ENCODE data around the gene DEXI. TPM values are rescaled to one million over a fixed set of nuclear protein-coding genes. Genes with fewer than 3 reads are reported as not detected.
A peak's percentile ranks its signal among the peaks of the same experiment; 100 is the strongest.

The DEXI gene
- total and polyA plus RNA-seq, 2 of the 4 experiments (the other 2 are of a cell fraction) = 43.7 to 63.6 TPM

- ChIA-PET CTCF (interaction anchor here (0.7 to 1.3 kb wide), 7 partner anchors 125 to 748 kb away, joined by 3 to 5 read pairs (median 4); partner anchors contain the start of gene SOCS1), POLR2A (ENCODE audit: unreplicated experiment) (interaction anchor here (0.5 kb wide), 1 partner anchor 282 kb away, joined by 4 read pairs; no protein-coding TSS in a partner anchor)
- Histone ChIP-seq H2BK20ac (ENCODE audit: low read depth, low read length) (peak overlapping the region; percentile 59; the same call in 1 of the 2 replicates), H3K27me3 (ENCODE audit: control insufficient read depth, insufficient read depth, low read length) (no peaks in the 10 kb centered on the region), H3K9me1 (ENCODE audit: insufficient read depth, low read length) (peaks cover 6% of the 10 kb centered on the region; the same call in 1 of the 2 replicates), H2BK120ac (ENCODE audit: low read depth, low read length) (peak overlapping the region; percentile 91), H3K18ac (ENCODE audit: low read depth, low read length) (peak overlapping the region; percentile 52), H2AK5ac (ENCODE audit: low read depth, low read length) (peak overlapping the region; percentile 85; the same call in 1 of the 2 replicates), H2BK5ac (ENCODE audit: low read depth, low read length, poor library complexity, severe bottlenecking) (peak overlapping the region; percentile 70), H4K8ac (ENCODE audit: low read depth in 2 of 2, low read length in 2 of 2) (peak overlapping the region in 1 of 2 experiments; percentile 81; a peak in 2 of 4 replicates), H3K9me3 (ENCODE audit: control insufficient read depth, insufficient read depth, low read length) (no peaks in the 10 kb centered on the region), H3K4me1 (ENCODE audit: control insufficient read depth, insufficient read depth, low read length) (peaks cover 17% of the 10 kb centered on the region), H2BK15ac (ENCODE audit: low read depth, low read length) (peak overlapping the region; percentile 40; the same call in 1 of the 3 replicates), H3K4me3 (ENCODE audit: insufficient read depth, low read depth, low read length) (no peak overlapping the region), H3K79me1 (ENCODE audit: low read depth in 1 of 2, low read length in 2 of 2) (peaks cover 3 to 29% of the 10 kb centered on the region in 2 experiments; a peak in 2 of 4 replicates), H3K56ac (ENCODE audit: extremely low read depth, insufficient read depth, low read length) (peak overlapping the region; percentile 1; the same call in 1 of the 2 replicates), H3K9ac (ENCODE audit: low read depth, low read length) (peak overlapping the region; percentile 36), H3K4me2 (ENCODE audit: low read depth, low read length) (no peak overlapping the region; the same call in 1 of the 2 replicates), H3K23ac (ENCODE audit: low read depth, low read length) (no peak overlapping the region), H3K36me3 (ENCODE audit: control insufficient read depth, insufficient read depth, low read length) (peaks cover 13% of the 10 kb centered on the region), H4K5ac (ENCODE audit: low read depth, low read length) (peak overlapping the region; percentile 86), H3K4ac (ENCODE audit: low read depth, low read length) (peak overlapping the region; percentile 84), H3K14ac (replicated peaks; ENCODE audit: low read depth, low read length) (peak overlapping the region; percentile 30; the same call in 1 of the 2 replicates), H4K20me1 (ENCODE audit: insufficient read depth, low read length) (no peaks in the 10 kb centered on the region), H4K91ac (ENCODE audit: insufficient read depth, low read depth, low read length) (peak overlapping the region; percentile 90), H2AFZ (replicated peaks; ENCODE audit: low read length, poor library complexity) (peak overlapping the region; percentile 59), H3K27ac (ENCODE audit: insufficient read depth, low read length) (peak overlapping the region; percentile 85), H2AK9ac (replicated peaks; ENCODE audit: low read depth, low read length, poor library complexity) (peak overlapping the region; percentile 87)
- in situ Hi-C loops (cut with MboI; ENCODE audit: low sequenced_read_pairs) = loop anchor here (25.0 kb wide), 2 partner anchors 566 to 841 kb away; a partner anchor contains a TSS
- intact Hi-C loops (cut with micrococcal nuclease) = loop anchor here (1.0 kb wide), 2 partner anchors 129 to 284 kb away; no protein-coding TSS in a partner anchor
- no TSS peak for BruUV-seq (replicated peaks)
- dilution Hi-C loops (cut with HindIII; ENCODE audit: low sequenced_read_pairs, unreplicated experiment) = no loop called here
- no CpG with 5 or more reads among the region's 3 CpGs for WGBS, 2 experiments (ENCODE audit: extremely low coverage in 2 of 2, insufficient read length in 1 of 2)
- peak; percentile 92 for DNase-seq
- peak; percentile 81 for ATAC-seq (ENCODE audit: low read depth)
- no peak for TF ChIP-seq CHD1 (IDR thresholded peaks at IDR 0.05; ENCODE audit: low read depth, low read length)
- TF ChIP-seq FOS (IDR thresholded peaks at IDR 0.05; ENCODE audit: low read depth, low read length) = no peak
- no peak for TF ChIP-seq ELK1 (IDR thresholded peaks at IDR 0.05; ENCODE audit: borderline replicate concordance, low read depth, low read length)
- peak; percentile 97 for TF ChIP-seq SMC3 (IDR thresholded peaks at IDR 0.05; ENCODE audit: low read depth, low read length)
- no peak for TF ChIP-seq USF2 (IDR thresholded peaks at IDR 0.05; ENCODE audit: low read depth, low read length)
- no peak for TF ChIP-seq RCOR1 (IDR thresholded peaks at IDR 0.05; ENCODE audit: insufficient replicate concordance, low read length)
- TF ChIP-seq POLR2A (IDR thresholded peaks at IDR 0.05; ENCODE audit: low read depth, low read length) = peak; percentile 58; the same call in 1 of the 2 replicates
- peak; percentile 99 for TF ChIP-seq RAD21 (IDR thresholded peaks at IDR 0.05; ENCODE audit: low read length)
- no peak for TF ChIP-seq NFE2L2 (IDR thresholded peaks at IDR 0.05; ENCODE audit: low read depth, low read length)
- no peak for TF ChIP-seq BHLHE40 (IDR thresholded peaks at IDR 0.05; ENCODE audit: low read depth, low read length)
- 0 out of 2 replicates have a peak, but pooled peaks have one; percentile 28 for TF ChIP-seq MAZ (IDR thresholded peaks at IDR 0.05; ENCODE audit: borderline replicate concordance, low read depth, low read length)
- TF ChIP-seq CEBPB (IDR thresholded peaks at IDR 0.05; ENCODE audit: low read depth, low read length) = no peak
- peak; percentile 89 for TF ChIP-seq CTCF (conservative IDR thresholded peaks at IDR 0.05; ENCODE audit: low read depth, low read length)
- no peak for TF ChIP-seq RFX5 (IDR thresholded peaks at IDR 0.05; ENCODE audit: low read depth, low read length)
- no peak for TF ChIP-seq MXI1 (IDR thresholded peaks at IDR 0.05; ENCODE audit: borderline replicate concordance, low read depth, low read length)
These were observed 29.3 kb upstream of the DEXI start for GRCh38 chr16:10971560-10971961.
